Omental fat pad (tissue), 4 donors: ENCODE data around the gene MRPL44. TPM values are rescaled to one million over a fixed set of nuclear protein-coding genes. Genes with fewer than 3 reads are reported as not detected.

ENCODE experiments used
- ATAC-seq: fragments of 150-250 bp; one replicate; pipeline ENCODE4 v1.9.1; 2016; ENCODE audit warnings: mild to moderate bottlenecking, moderate library complexity; ENCODE audit not compliant: low FRiP score
- DNase-seq: peaks from one replicate; pipeline ENCODE4 v3.0.0-alpha.2; 2019; ENCODE audit warnings: low spot score
- total RNA-seq, 4 donors: library from RNA; depleted of rRNA; stranded (reverse); fragments of >200 nt; gene quantifications; one replicate each; pipeline ENCODE4 v1.1.0, GENCODE V29; 2016
- TF ChIP-seq, protein P1 (sequence below), 3 donors: fragments of 450-650 bp; IDR thresholded peaks; one replicate each; pipeline ENCODE4 v1.5.1; 2016 to 2017; ENCODE audit warnings: antibody characterized with exemption in 3 of 3, mild to moderate bottlenecking in 3 of 3, moderate library complexity in 2 of 3

The MRPL44 gene
- 10 to 100 TPM; 18.8 to 32.4 (median 21.1) TPM for total RNA-seq

DNA sequence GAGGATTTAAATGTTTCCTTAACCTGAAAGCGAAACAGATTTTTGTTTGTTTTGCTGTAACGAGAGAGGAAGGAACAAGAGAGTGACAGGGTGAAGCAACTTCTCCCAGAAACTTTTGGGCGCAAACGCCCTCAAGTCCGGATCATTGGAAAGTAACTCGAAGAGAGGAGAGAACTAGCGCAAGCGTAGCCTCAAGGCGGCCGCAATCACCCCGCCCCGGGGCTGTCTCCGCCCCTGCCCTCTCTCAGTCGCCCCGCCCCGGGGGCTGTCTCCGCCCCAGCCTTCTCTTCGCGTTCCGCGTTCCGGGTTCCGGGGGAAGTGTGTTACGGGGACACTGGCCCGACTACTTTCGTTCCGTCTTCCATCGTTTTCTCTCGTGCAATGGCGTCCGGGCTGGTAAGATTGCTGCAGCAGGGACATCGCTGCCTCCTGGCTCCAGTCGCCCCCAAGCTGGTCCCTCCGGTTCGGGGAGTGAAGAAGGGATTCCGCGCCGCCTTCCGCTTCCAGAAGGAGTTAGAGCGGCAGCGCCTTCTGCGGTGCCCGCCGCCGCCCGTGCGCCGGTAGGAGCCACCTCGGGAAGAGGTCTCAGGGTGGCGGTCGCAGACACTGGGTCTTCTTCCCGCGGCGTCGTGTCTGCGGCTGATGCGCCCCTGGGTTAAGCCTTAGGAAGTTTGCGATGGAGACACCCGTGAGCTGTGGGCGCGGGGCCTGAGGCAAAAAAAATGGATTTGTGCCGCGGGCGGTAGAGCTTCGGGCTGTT, at the start of gene MRPL44:
Gene MRPL44, plus strand, starts transcription at position 372 of the 760 bp plus-strand sequence. Its CDS starts 10 bp downstream, at position 382.
- ATAC-seq (peak; percentile 94), DNase-seq (peak; percentile 81)
- TF ChIP-seq, protein P1, sequence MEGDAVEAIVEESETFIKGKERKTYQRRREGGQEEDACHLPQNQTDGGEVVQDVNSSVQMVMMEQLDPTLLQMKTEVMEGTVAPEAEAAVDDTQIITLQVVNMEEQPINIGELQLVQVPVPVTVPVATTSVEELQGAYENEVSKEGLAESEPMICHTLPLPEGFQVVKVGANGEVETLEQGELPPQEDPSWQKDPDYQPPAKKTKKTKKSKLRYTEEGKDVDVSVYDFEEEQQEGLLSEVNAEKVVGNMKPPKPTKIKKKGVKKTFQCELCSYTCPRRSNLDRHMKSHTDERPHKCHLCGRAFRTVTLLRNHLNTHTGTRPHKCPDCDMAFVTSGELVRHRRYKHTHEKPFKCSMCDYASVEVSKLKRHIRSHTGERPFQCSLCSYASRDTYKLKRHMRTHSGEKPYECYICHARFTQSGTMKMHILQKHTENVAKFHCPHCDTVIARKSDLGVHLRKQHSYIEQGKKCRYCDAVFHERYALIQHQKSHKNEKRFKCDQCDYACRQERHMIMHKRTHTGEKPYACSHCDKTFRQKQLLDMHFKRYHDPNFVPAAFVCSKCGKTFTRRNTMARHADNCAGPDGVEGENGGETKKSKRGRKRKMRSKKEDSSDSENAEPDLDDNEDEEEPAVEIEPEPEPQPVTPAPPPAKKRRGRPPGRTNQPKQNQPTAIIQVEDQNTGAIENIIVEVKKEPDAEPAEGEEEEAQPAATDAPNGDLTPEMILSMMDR (IDR thresholded peaks at IDR 0.05): no peak

- DNase-seq (no peak), ATAC-seq (no peak)
- TF ChIP-seq, protein P1 (IDR thresholded peaks at IDR 0.05): no peak
Measured at GRCh38 chr2:223908304-223908998, 48.8 kb upstream of the MRPL44 start.

GRCh38 chr2:223909001-223909741, 48.1 kb upstream of the MRPL44 start:
- DNase-seq: no peak
- ATAC-seq: peak; percentile 37
- TF ChIP-seq, protein P1 (IDR thresholded peaks at IDR 0.05): no peak

DNA sequence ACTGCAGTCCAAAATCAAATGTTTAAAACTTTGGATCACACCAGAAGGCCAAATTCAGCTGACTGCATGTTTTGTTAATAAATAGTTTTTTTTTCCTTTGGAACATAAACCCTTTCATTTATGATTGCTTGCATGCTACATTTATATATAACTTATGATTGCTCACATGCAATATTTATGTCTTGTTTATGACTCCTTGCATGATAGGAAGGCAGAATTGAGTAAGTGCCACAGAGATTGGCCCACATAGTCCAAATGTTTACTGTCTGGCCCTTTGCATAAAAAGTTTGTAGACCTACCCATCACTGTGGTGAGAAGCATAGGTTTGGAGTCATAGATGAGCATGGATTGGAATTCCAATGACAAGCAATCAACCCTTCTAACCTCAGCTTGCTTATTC, 42.9 kb upstream of the MRPL44 start:
- TF ChIP-seq, protein P1 (IDR thresholded peaks at IDR 0.05): no peak
- DNase-seq: no peak

DNA sequence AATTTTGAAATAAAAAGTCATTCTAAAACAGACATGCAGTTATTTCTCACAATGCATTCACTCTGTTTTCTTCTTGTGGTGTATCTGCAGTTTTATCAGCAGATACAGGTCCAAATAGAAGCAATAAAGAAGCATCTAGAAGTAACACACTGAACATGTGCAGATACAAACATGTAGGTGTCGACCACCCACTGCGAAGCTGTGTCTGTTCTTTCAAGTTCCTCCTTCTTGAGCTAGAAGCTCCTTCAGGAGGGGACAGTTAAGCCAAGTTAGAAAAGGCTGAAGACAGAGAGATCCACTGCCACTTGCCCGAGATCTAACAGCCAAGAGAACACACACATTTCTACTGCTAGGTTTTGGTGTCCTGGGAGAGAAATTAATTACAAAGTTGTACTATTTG, 42.2 kb upstream of the MRPL44 start:
- TF ChIP-seq, protein P1 (IDR thresholded peaks at IDR 0.05): no peak
- DNase-seq (no peak), ATAC-seq (no peak)

More for the DNA sequence above, 42.9 kb upstream of the MRPL44 start:
- no peak for ATAC-seq

DNA sequence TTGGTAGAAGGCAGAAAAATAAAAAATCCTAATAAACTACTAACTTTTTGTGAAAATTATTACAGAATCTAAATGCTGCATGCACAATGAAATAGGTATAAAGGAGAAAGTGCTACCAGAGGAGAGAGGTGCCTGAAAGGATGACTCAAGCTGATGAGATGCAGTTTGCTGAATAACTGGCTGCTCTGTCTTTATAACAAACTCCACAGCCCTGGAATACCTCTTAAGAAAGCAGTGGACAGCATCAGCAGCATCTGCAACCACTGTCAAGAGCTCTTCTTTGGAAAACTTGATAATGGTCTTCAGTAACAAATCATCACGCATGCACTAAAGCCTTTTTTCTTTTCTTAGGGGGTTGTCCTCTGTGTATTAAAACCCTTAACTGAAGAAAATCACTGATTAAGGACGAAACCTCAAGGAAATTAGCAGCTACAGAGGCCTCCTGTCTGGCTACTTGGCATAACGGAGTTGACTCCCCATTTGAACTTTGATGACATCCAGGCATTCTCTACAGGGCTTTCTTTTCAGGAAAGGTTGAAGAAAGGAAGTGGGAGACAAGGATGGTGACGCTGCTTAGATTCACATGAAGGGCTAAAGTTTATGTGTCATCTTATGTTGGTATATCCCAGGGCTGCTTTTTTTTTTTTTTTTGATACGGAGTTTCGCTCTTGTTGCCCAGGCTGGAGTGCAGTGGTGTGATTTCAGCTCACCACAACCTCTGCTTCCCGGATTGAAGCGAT, 40.9 kb upstream of the MRPL44 start:
- ATAC-seq (no peak), DNase-seq (no peak)
- TF ChIP-seq, protein P1 (IDR thresholded peaks at IDR 0.05): no peak
